ENCODE results near the gene PAX3. TPM values are rescaled to one million over a fixed set of nuclear protein-coding genes. Genes with fewer than 3 reads are reported as not detected.

The PAX3 gene
- polyA plus RNA-seq, 4 donors: 0.06 TPM; not detected in 3

GRCh38 chr2:222256250-222256649 is 42.5 kb downstream of the PAX3 start:
- Histone ChIP-seq H3K27ac (ENCODE audit: low read depth in 1 of 3, low read length in 2 of 3) (no peak overlapping the region), H3K4me1 (ENCODE audit: control insufficient read depth in 3 of 3, insufficient read depth in 2 of 3, low read depth in 1 of 3, low read length in 2 of 3) (no peaks in the 10 kb centered on the region), H3K9me3 (ENCODE audit: control insufficient read depth in 2 of 2, insufficient read depth in 1 of 2, low read depth in 1 of 2, low read length in 1 of 2) (no peaks in the 10 kb centered on the region), H3K4me3 (ENCODE audit: low read depth in 1 of 3, low read length in 3 of 3) (no peak overlapping the region), H3K27me3 (ENCODE audit: control insufficient read depth in 3 of 3, insufficient read depth in 3 of 3, low read length in 3 of 3) (peaks cover 0 to 9% (median 3%) of the 10 kb centered on the region in 3 donors), H3K36me3 (ENCODE audit: control insufficient read depth in 3 of 3, insufficient read depth in 2 of 3, low read depth in 1 of 3, low read length in 3 of 3) (no peaks in the 10 kb centered on the region)
- 19 to 25% (median 19%) methylated on average over 8 of the region's 8 CpGs for WGBS, 3 donors
- FAIRE-seq (no peak), DNase-seq (no peak)

DNA sequence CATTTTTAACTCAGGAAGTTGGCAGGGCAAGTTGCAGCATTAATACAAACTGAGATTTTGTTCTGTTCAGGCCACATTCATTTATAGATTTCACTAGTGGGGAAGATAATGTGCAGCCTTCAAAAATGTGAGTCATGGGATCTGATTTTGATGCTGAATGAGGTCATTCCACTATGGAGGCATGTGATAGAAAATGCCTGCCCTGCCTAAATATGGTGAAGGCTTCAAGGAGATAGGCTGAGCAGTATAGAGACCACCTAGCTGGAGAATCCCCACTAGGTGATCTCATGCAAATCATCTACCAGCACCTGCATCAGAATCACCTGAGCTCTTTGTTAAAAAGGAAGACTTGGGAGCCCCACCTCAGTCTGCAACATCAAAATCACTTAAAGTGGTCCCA is 43.7 kb downstream of the PAX3 start:
- no peak for DNase-seq
- FAIRE-seq: no peak
- H3K4me3 ChIP-seq (ENCODE audit: low read depth in 1 of 3, low read length in 3 of 3): no peak overlapping the region
- no peaks in the 10 kb centered on the region for H3K9me3 ChIP-seq (ENCODE audit: control insufficient read depth in 2 of 2, insufficient read depth in 1 of 2, low read depth in 1 of 2, low read length in 1 of 2)
- H3K27ac ChIP-seq (ENCODE audit: low read depth in 1 of 3, low read length in 2 of 3): no peak overlapping the region
- peaks cover 0 to 9% (median 3%) of the 10 kb centered on the region in 3 donors for H3K27me3 ChIP-seq (ENCODE audit: control insufficient read depth in 3 of 3, insufficient read depth in 3 of 3, low read length in 3 of 3)
- no peaks in the 10 kb centered on the region for H3K36me3 ChIP-seq (ENCODE audit: control insufficient read depth in 3 of 3, insufficient read depth in 2 of 3, low read depth in 1 of 3, low read length in 3 of 3)
- H3K4me1 ChIP-seq (ENCODE audit: control insufficient read depth in 3 of 3, insufficient read depth in 2 of 3, low read depth in 1 of 3, low read length in 2 of 3): no peaks in the 10 kb centered on the region

DNA sequence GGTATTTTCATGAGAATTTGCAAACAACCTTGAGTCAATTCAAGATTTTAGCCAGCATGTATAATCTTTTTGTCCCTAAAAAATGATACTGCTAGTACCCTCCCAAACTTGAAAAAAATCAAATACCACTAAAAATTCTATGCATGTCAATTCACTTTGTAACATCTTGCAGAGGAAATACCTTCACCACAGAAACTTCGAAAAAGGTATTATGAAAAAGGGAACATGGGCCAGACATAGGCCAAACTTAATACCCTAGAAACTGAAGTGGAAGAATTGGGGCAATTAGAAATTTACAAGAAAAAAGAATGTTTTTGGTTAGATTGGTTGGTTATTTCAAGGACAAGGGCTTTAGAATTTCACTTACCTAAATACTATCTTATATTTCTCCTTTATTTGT is 48.5 kb downstream of the PAX3 start:
- H3K36me3 ChIP-seq (ENCODE audit: control insufficient read depth in 3 of 3, insufficient read depth in 2 of 3, low read depth in 1 of 3, low read length in 3 of 3): no peaks in the 10 kb centered on the region
- H3K4me3 ChIP-seq (ENCODE audit: low read depth in 1 of 3, low read length in 3 of 3): no peak overlapping the region
- FAIRE-seq: no peak
- no peaks in the 10 kb centered on the region for H3K9me3 ChIP-seq (ENCODE audit: control insufficient read depth in 2 of 2, insufficient read depth in 1 of 2, low read depth in 1 of 2, low read length in 1 of 2)
- 38 to 72% (median 67%) methylated on average over 1 of the region's 1 CpG for WGBS, 3 donors
- no peak overlapping the region for H3K27ac ChIP-seq (ENCODE audit: low read depth in 1 of 3, low read length in 2 of 3)
- H3K27me3 ChIP-seq (ENCODE audit: control insufficient read depth in 3 of 3, insufficient read depth in 3 of 3, low read length in 3 of 3): no peaks in the 10 kb centered on the region
- no peaks in the 10 kb centered on the region for H3K4me1 ChIP-seq (ENCODE audit: control insufficient read depth in 3 of 3, insufficient read depth in 2 of 3, low read depth in 1 of 3, low read length in 2 of 3)
- no peak for DNase-seq

GRCh38 chr2:222249444-222249843 is 49.4 kb downstream of the PAX3 start:
- 71 to 78% (median 74%) methylated on average over 5 of the region's 5 CpGs for WGBS, 3 donors
- FAIRE-seq: no peak
- no peaks in the 10 kb centered on the region for H3K9me3 ChIP-seq (ENCODE audit: control insufficient read depth in 2 of 2, insufficient read depth in 1 of 2, low read depth in 1 of 2, low read length in 1 of 2)

GRCh38 chr2:222248818-222249217 is 50.0 kb downstream of the PAX3 start:
- H3K4me3 ChIP-seq (ENCODE audit: low read depth in 1 of 3, low read length in 3 of 3): no peak overlapping the region
- 48 to 57% (median 50%) methylated on average over 1 of the region's 1 CpG for WGBS, 3 donors
- no peaks in the 10 kb centered on the region for H3K27me3 ChIP-seq (ENCODE audit: control insufficient read depth in 3 of 3, insufficient read depth in 3 of 3, low read length in 3 of 3)
- H3K27ac ChIP-seq (ENCODE audit: low read depth in 1 of 3, low read length in 2 of 3): no peak overlapping the region
- H3K4me1 ChIP-seq (ENCODE audit: control insufficient read depth in 3 of 3, insufficient read depth in 2 of 3, low read depth in 1 of 3, low read length in 2 of 3): no peaks in the 10 kb centered on the region
- no peak for FAIRE-seq
- no peaks in the 10 kb centered on the region for H3K9me3 ChIP-seq (ENCODE audit: control insufficient read depth in 2 of 2, insufficient read depth in 1 of 2, low read depth in 1 of 2, low read length in 1 of 2)
- H3K36me3 ChIP-seq (ENCODE audit: control insufficient read depth in 3 of 3, insufficient read depth in 2 of 3, low read depth in 1 of 3, low read length in 3 of 3): no peaks in the 10 kb centered on the region
- no peak for DNase-seq

More at GRCh38 chr2:222249444-222249843, 49.4 kb downstream of the PAX3 start:
- Histone ChIP-seq H3K36me3 (ENCODE audit: control insufficient read depth in 3 of 3, insufficient read depth in 2 of 3, low read depth in 1 of 3, low read length in 3 of 3) (no peaks in the 10 kb centered on the region), H3K4me3 (ENCODE audit: low read depth in 1 of 3, low read length in 3 of 3) (no peak overlapping the region), H3K27ac (ENCODE audit: low read depth in 1 of 3, low read length in 2 of 3) (no peak overlapping the region), H3K27me3 (ENCODE audit: control insufficient read depth in 3 of 3, insufficient read depth in 3 of 3, low read length in 3 of 3) (no peaks in the 10 kb centered on the region), H3K4me1 (ENCODE audit: control insufficient read depth in 3 of 3, insufficient read depth in 2 of 3, low read depth in 1 of 3, low read length in 2 of 3) (no peaks in the 10 kb centered on the region)
- DNase-seq: no peak

DNA sequence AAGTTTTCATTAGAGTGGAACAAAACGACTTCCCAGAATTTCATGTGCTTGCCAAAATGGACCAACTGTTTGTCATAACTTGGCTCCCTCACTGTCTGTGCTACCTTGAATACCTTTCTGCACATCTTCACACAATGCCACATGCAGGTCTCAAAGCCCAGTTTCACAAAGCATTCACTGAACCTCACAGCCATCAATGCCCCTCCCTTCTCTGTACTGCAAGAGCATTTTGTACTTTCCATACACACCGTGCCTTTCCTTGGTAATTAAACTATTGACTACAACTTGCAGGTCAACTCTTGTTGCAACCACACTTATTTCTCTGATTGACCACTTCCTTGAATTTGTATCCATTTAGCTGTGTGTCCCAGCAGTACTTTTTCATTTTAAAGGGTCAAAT is 50.5 kb downstream of the PAX3 start:
- DNase-seq (no peak), FAIRE-seq (no peak)
- Histone ChIP-seq H3K27me3 (ENCODE audit: control insufficient read depth in 3 of 3, insufficient read depth in 3 of 3, low read length in 3 of 3) (no peaks in the 10 kb centered on the region), H3K4me1 (ENCODE audit: control insufficient read depth in 3 of 3, insufficient read depth in 2 of 3, low read depth in 1 of 3, low read length in 2 of 3) (no peaks in the 10 kb centered on the region), H3K27ac (ENCODE audit: low read depth in 1 of 3, low read length in 2 of 3) (no peak overlapping the region), H3K36me3 (ENCODE audit: control insufficient read depth in 3 of 3, insufficient read depth in 2 of 3, low read depth in 1 of 3, low read length in 3 of 3) (no peaks in the 10 kb centered on the region), H3K4me3 (ENCODE audit: low read depth in 1 of 3, low read length in 3 of 3) (no peak overlapping the region), H3K9me3 (ENCODE audit: control insufficient read depth in 2 of 2, insufficient read depth in 1 of 2, low read depth in 1 of 2, low read length in 1 of 2) (no peaks in the 10 kb centered on the region)
- WGBS, 3 donors: 38 to 49% (median 42%) methylated on average over 2 of the region's 2 CpGs

GRCh38 chr2:222242532-222242931 is 56.3 kb downstream of the PAX3 start:
- DNase-seq (no peak), FAIRE-seq (no peak)
- Histone ChIP-seq H3K4me3 (ENCODE audit: low read depth in 1 of 3, low read length in 3 of 3) (no peak overlapping the region), H3K27me3 (ENCODE audit: control insufficient read depth in 3 of 3, insufficient read depth in 3 of 3, low read length in 3 of 3) (peaks cover 2 to 30% (median 11%) of the 10 kb centered on the region in 3 donors), H3K36me3 (ENCODE audit: control insufficient read depth in 3 of 3, insufficient read depth in 2 of 3, low read depth in 1 of 3, low read length in 3 of 3) (no peaks in the 10 kb centered on the region), H3K27ac (ENCODE audit: low read depth in 1 of 3, low read length in 2 of 3) (no peak overlapping the region), H3K9me3 (ENCODE audit: control insufficient read depth in 2 of 2, insufficient read depth in 1 of 2, low read depth in 1 of 2, low read length in 1 of 2) (no peaks in the 10 kb centered on the region), H3K4me1 (ENCODE audit: control insufficient read depth in 3 of 3, insufficient read depth in 2 of 3, low read depth in 1 of 3, low read length in 2 of 3) (no peaks in the 10 kb centered on the region)

GRCh38 chr2:222241128-222241870 is 57.5 kb downstream of the PAX3 start:
- peaks cover 2 to 30% (median 11%) of the 10 kb centered on the region in 3 donors for H3K27me3 ChIP-seq (ENCODE audit: control insufficient read depth in 3 of 3, insufficient read depth in 3 of 3, low read length in 3 of 3)
- no peak overlapping the region for H3K4me3 ChIP-seq (ENCODE audit: low read depth in 1 of 3, low read length in 3 of 3)
- DNase-seq (no peak), FAIRE-seq (no peak)
- no peaks in the 10 kb centered on the region for H3K9me3 ChIP-seq (ENCODE audit: control insufficient read depth in 2 of 2, insufficient read depth in 1 of 2, low read depth in 1 of 2, low read length in 1 of 2)
- no peaks in the 10 kb centered on the region for H3K36me3 ChIP-seq (ENCODE audit: control insufficient read depth in 3 of 3, insufficient read depth in 2 of 3, low read depth in 1 of 3, low read length in 3 of 3)
- no peaks in the 10 kb centered on the region for H3K4me1 ChIP-seq (ENCODE audit: control insufficient read depth in 3 of 3, insufficient read depth in 2 of 3, low read depth in 1 of 3, low read length in 2 of 3)
- H3K27ac ChIP-seq (ENCODE audit: low read depth in 1 of 3, low read length in 2 of 3): no peak overlapping the region
- WGBS, 3 donors: 10 to 14% (median 12%) methylated on average over 10 of the region's 10 CpGs

- H3K27me3 ChIP-seq (ENCODE audit: control insufficient read depth in 3 of 3, insufficient read depth in 3 of 3, low read length in 3 of 3): peaks cover 2 to 30% (median 11%) of the 10 kb centered on the region in 3 donors
- FAIRE-seq (no peak), DNase-seq (no peak)
- H3K9me3 ChIP-seq (ENCODE audit: control insufficient read depth in 2 of 2, insufficient read depth in 1 of 2, low read depth in 1 of 2, low read length in 1 of 2): no peaks in the 10 kb centered on the region
- H3K36me3 ChIP-seq (ENCODE audit: control insufficient read depth in 3 of 3, insufficient read depth in 2 of 3, low read depth in 1 of 3, low read length in 3 of 3): no peaks in the 10 kb centered on the region
- no peak overlapping the region for H3K4me3 ChIP-seq (ENCODE audit: low read depth in 1 of 3, low read length in 3 of 3)
- no peak overlapping the region for H3K27ac ChIP-seq (ENCODE audit: low read depth in 1 of 3, low read length in 2 of 3)
- no peaks in the 10 kb centered on the region for H3K4me1 ChIP-seq (ENCODE audit: control insufficient read depth in 3 of 3, insufficient read depth in 2 of 3, low read depth in 1 of 3, low read length in 2 of 3)
- 14 to 24% (median 22%) methylated on average over 5 of the region's 5 CpGs for WGBS, 3 donors
These were observed 58.1 kb downstream of the PAX3 start for GRCh38 chr2:222240676-222241049.
